GM19025 (cell line): ENCODE results near the gene ZSCAN5A.
"Not testable (repeated sequence)": the region's sequence is repeated elsewhere in the genome, so short reads cannot be mapped to it uniquely, and the experiment has no call there.

Experiments
- ATAC-seq: cut with Tn5 transposase; IDR thresholded peaks from one replicate; pipeline ENCODE4 v1.9.1; 2021; ENCODE audit warnings: mild to moderate bottlenecking, low read depth, moderate library complexity; ENCODE audit not compliant: unreplicated experiment

Gene ZSCAN5A

DNA sequence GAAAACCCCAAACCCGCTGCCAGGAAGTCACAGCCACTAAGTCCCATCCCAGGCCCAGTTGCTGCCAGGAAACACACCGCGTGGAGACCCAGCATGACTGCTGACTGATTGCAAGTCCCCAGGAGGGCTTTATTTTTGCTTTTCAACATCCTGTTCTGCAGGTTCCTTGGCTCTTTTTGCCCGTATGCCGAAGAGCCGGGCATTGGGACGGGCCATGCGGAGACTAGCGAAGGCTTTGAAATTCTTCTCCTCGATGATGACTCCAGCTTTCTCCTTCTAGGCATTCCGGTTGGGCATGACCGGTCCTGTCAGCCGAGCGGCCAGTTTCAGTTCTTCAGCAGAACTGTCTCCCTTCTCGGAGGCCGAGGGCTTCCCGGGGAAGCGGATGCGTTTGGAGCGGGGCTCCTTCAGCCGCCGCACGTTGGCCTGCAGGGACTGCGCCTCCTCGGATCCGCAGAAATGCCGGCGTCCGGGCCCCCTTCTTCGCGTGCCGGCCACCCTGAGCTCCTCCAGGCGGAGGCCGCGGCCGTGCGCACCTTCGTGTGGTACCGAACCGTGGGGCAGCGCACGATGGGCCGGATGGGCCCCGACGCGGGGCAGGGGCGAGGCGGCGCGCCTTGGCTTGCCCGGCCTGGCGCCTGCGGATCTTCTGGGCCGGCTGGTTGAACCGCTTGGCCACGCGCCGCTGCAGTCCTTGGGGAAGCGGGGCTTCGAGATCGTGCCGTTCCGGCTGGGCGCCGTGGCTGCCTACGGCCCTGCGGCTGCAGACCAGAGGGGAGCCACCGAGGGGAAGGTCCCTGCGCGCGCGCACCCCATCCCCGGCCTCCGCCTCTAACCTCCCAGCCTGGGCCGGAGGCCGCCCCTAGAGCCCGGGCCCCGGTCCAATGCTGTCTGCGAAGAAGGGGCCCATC lies 97.3 kb downstream of the ZSCAN5A start:
- no peak for ATAC-seq

- no peak for ATAC-seq
Measured at GRCh38 chr19:56211718-56212117, 102.9 kb downstream of the ZSCAN5A start.

- not testable (repeated sequence) for ATAC-seq
Measured at GRCh38 chr19:56210036-56210435, 104.6 kb downstream of the ZSCAN5A start.

GRCh38 chr19:56209091-56209490 lies 105.5 kb downstream of the ZSCAN5A start:
- no peak for ATAC-seq

GRCh38 chr19:56207581-56207980 lies 107.1 kb downstream of the ZSCAN5A start:
- ATAC-seq: not testable (repeated sequence)

GRCh38 chr19:56201973-56202372 lies 112.7 kb downstream of the ZSCAN5A start, which contains the start of gene ZSCAN5C:
Gene ZSCAN5C, plus strand, starts transcription at chr19:56202273. Its CDS starts 3,641 bp downstream, at chr19:56205914.
- ATAC-seq: no peak

- ATAC-seq: no peak
Measured at GRCh38 chr19:56199687-56200086, 115.0 kb downstream of the ZSCAN5A start.

DNA sequence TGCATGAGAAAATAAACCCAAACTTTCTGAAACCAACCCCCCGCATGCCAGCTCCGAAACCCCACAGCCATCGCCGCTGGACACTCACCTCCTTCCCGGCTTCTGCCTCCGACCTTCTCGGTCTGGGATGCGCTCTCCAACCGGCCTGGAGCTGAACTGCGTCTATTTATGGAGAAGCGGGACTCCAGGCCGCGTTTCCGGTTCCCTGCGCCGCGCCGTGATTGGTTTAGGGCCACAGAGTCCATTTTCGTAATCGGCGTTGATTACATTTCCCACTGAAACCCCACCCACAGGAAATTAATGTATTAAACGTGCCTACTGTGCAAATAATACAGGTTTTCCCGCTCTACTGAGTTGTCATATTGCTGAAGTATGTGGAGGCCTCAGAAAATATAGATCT lies 117.0 kb downstream of the ZSCAN5A start, which contains the start of gene ZSCAN5B:
Gene ZSCAN5B, minus strand, starts transcription at position 138 of the 400 bp plus-strand sequence. CDS start 4,731 bp downstream, outside the sequence.
- not testable (repeated sequence) for ATAC-seq

GRCh38 chr19:56193981-56194640 lies 120.5 kb downstream of the ZSCAN5A start:
- no peak for ATAC-seq

- no peak for ATAC-seq
Measured at GRCh38 chr19:56191711-56192110, 122.9 kb downstream of the ZSCAN5A start.

GRCh38 chr19:56191115-56191514 lies 123.5 kb downstream of the ZSCAN5A start:
- ATAC-seq: no peak

- no peak for ATAC-seq
Measured at GRCh38 chr19:56189785-56190184, 124.9 kb downstream of the ZSCAN5A start.

GRCh38 chr19:56177564-56178243 lies 136.9 kb downstream of the ZSCAN5A start:
- no peak for ATAC-seq

GRCh38 chr19:56176881-56177280 lies 137.8 kb downstream of the ZSCAN5A start:
- ATAC-seq: no peak

- not testable (repeated sequence) for ATAC-seq
Measured at GRCh38 chr19:56176310-56176709, 138.3 kb downstream of the ZSCAN5A start.

DNA sequence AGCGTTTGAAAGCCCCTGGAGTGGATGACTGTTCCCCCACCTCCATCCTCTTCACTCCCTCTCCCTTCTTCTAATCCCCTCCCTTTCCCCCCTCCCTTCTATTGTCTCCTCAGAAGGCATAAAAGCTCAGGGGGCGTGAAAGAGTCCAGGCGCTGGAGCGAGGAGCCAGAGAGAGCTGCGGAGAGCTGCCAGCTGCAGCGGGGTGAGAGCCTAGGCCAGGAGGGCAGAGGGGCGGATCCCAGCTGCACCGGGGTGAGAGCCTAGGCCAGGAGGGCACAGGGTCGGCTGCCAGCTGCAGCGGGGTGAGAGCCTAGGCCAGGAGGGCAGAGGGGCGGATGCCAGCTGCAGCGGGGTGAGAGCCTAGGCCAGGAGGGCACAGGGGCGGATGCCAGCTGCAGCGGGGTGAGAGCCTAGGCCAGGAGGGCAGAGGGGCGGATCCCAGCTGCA lies 138.8 kb downstream of the ZSCAN5A start, which contains the start of gene GALP:
Gene GALP, plus strand, starts transcription at position 148 of the 447 bp plus-strand sequence. CDS start 1,101 bp downstream, outside the sequence.
- ATAC-seq: not testable (repeated sequence)

DNA sequence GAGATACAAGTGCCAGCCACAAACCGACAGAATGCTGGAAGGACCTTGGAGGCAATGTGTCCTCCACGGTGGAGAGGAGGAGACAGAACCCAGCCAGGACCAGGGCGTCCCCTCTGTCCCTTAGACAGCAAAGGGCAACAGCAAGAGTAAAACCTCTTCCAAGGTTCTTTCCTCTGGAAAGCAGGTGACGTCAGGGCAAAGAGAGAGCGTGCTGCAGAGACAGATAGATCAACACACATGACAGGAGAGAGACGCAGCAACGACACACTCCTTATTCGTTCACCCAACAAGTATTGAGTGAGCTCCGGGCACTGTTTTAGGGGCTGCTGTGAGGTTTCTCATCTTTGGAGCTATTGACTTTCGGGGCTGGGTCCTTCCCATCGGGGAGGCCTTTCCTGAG lies 140.1 kb downstream of the ZSCAN5A start:
- ATAC-seq: no peak

DNA sequence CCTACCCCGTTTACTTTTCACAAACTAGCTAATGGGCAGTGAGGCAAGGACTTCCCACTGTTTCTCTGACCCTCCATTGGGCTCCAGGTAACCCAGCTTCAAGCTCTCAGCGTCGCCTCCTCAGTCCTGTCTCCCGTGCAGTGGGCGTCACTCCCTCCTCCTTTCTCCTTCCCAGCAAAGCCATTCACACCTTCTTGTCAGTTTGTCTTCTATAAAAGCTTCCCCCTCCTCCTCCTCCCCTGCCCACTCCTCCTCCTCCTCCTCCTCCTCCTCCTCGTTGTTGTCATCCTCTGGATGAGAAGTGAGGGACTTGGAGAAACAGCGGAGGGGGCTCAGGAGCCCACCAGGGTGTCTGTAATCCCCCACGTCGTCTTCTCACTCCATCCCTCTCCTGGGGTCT lies 140.6 kb downstream of the ZSCAN5A start:
- no peak for ATAC-seq
